Chondrocyte (in vitro differentiated cells): Measurements from ENCODE around the gene ZNF829. TPM values are rescaled to one million over a fixed set of nuclear protein-coding genes. Genes with fewer than 3 reads are reported as not detected.
A peak's percentile ranks its signal among the peaks of the same experiment; 100 is the strongest.

Experiments
- DNase-seq: peaks from one replicate; pipeline ENCODE4 v3.0.0; 2021; ENCODE audit warnings: mixed read lengths, low spot score
- H3K27ac Mint-ChIP-seq: one replicate; pipeline ENCODE4 v1.8.0; 2021; ENCODE audit warnings: mild to moderate bottlenecking, moderate library complexity, mixed read lengths; ENCODE audit not compliant: unreplicated experiment
- H3K27me3 Mint-ChIP-seq: 2 replicates; pipeline ENCODE4 v1.8.0; 2021; ENCODE audit warnings: low read depth, mixed read lengths
- H3K36me3 Mint-ChIP-seq: 2 replicates; pipeline ENCODE4 v1.8.0; 2021; ENCODE audit warnings: low read depth, mixed read lengths
- H3K4me1 Mint-ChIP-seq: 2 replicates; pipeline ENCODE4 v1.8.0; 2021; ENCODE audit warnings: low read depth, mild to moderate bottlenecking, mixed read lengths
- H3K4me3 Mint-ChIP-seq: one replicate; pipeline ENCODE4 v1.8.0; 2021; ENCODE audit warnings: mild to moderate bottlenecking, moderate library complexity, mixed read lengths; ENCODE audit not compliant: unreplicated experiment
- H3K9me3 Mint-ChIP-seq: 2 replicates; pipeline ENCODE4 v1.8.0; 2021; ENCODE audit warnings: low read depth, mixed read lengths
- CTCF ChIP-seq: fragments of 200-600 bp; sonication (generic); IDR thresholded peaks from 2 replicates; pipeline ENCODE4 v1.5.0; 2021; ENCODE audit warnings: antibody characterized with exemption, mild to moderate bottlenecking, moderate library complexity
- total RNA-seq: library from RNA; stranded (reverse); gene quantifications from 3 replicates; pipeline ENCODE4 v1.2.1, GENCODE V29; 2021

Gene ZNF829
- total RNA-seq, 1 donor from 2014 or later = 2.0 TPM

- peaks cover 3% of the 10 kb centered on the region for H3K4me1 Mint-ChIP-seq
- H3K4me3 Mint-ChIP-seq = no peak overlapping the region
- no peak overlapping the region for H3K27ac Mint-ChIP-seq
- peaks cover 19% of the 10 kb centered on the region for H3K36me3 Mint-ChIP-seq
- no peak for TF ChIP-seq CTCF
- DNase-seq = peak; percentile 95
- peaks cover 22% of the 10 kb centered on the region for H3K9me3 Mint-ChIP-seq
- no peaks in the 10 kb centered on the region for H3K27me3 Mint-ChIP-seq
Measured at GRCh38 chr19:36849701-36850558, 66.2 kb downstream of the ZNF829 start.

GRCh38 chr19:36847968-36848367, 68.1 kb downstream of the ZNF829 start:
- TF ChIP-seq CTCF = no peak
- peaks cover 13% of the 10 kb centered on the region for H3K36me3 Mint-ChIP-seq
- H3K9me3 Mint-ChIP-seq = peaks cover 12% of the 10 kb centered on the region
- no peak overlapping the region for H3K4me3 Mint-ChIP-seq
- H3K4me1 Mint-ChIP-seq = peaks cover 3% of the 10 kb centered on the region
- no peak for DNase-seq
- no peak overlapping the region for H3K27ac Mint-ChIP-seq
- H3K27me3 Mint-ChIP-seq = no peaks in the 10 kb centered on the region

GRCh38 chr19:36838784-36839324, 77.2 kb downstream of the ZNF829 start:
- TF ChIP-seq CTCF = no peak
- Mint-ChIP-seq H3K27me3 (no peaks in the 10 kb centered on the region), H3K4me3 (no peak overlapping the region), H3K9me3 (peaks cover 25% of the 10 kb centered on the region), H3K36me3 (peaks cover 20% of the 10 kb centered on the region), H3K4me1 (peaks cover 8% of the 10 kb centered on the region), H3K27ac (no peak overlapping the region)
- peak; percentile 87 for DNase-seq

Other genes starting within 250 kb of the ZNF829 start
- 8.0 to 10.2 TPM (median 8.9 TPM) in 3 replicates for gene ZNF461, start 249.5 kb downstream of the ZNF829 start, total RNA-seq
- 4.9 to 6.9 TPM (median 6.4 TPM) in 3 replicates for gene ZNF567, start 228.7 kb downstream of the ZNF829 start, total RNA-seq
- 2.5 to 7.5 TPM (median 4.0 TPM) in 3 replicates for gene ZNF850, start 143.5 kb downstream of the ZNF829 start, total RNA-seq
- gene ZNF790, start 77.9 kb downstream of the ZNF829 start, total RNA-seq = 8.1 to 10.2 TPM (median 8.1 TPM) in 3 replicates
- gene ZNF345, start 65.4 kb downstream of the ZNF829 start, total RNA-seq = 3.3 to 6.6 TPM (median 4.7 TPM) in 3 replicates
- gene ZNF568, start within 50 bp of the ZNF829 start, total RNA-seq = 6.9 to 11.4 TPM (median 7.6 TPM) in 3 replicates
- gene ZNF420, start 162.1 kb upstream of the ZNF829 start, total RNA-seq = 7.1 to 12.0 TPM (median 7.3 TPM) in 3 replicates